ENCODE results near the gene PRKCE. TPM values are rescaled to one million over a fixed set of nuclear protein-coding genes. Genes with fewer than 3 reads are reported as not detected.

PRKCE gene
- total RNA-seq, 1 experiment from 2014 or later: 14.0 TPM

DNA sequence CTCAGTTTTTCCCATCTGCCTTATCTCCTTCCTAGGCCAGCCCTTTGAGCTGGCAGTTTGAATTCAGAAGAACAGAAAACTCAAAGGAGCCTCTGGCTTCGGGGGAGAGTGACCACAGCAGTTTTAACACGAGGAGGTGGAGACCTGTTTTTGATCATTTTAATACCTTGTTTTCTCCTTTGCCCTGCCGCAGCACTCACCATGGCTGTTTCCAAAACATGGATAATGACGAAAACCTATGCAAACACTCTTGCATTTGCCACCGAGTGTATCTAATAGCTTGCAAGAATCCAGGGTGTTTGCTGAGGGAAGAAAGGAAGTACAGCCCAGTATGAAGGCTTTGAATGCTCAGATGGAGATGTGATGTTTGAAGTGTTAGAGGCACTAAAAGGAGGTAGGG, 167.1 kb downstream of the PRKCE start:
- Histone ChIP-seq H3K9me3 (ENCODE audit: control insufficient read depth, insufficient read depth, low read depth, low read length) (no peaks in the 10 kb centered on the region), H3K27ac (ENCODE audit: low read length) (no peak overlapping the region), H3K36me3 (ENCODE audit: control insufficient read depth, insufficient read depth, low read length) (no peaks in the 10 kb centered on the region), H3K27me3 (ENCODE audit: control insufficient read depth, insufficient read depth, low read length) (no peaks in the 10 kb centered on the region), H3K4me3 (ENCODE audit: low read depth in 2 of 2, low read length in 2 of 2) (no peak overlapping the region), H3K4me1 (ENCODE audit: control insufficient read depth, insufficient read depth, low read length) (peaks cover 20% of the 10 kb centered on the region)
- TF ChIP-seq TCF7L2 (IDR thresholded peaks at IDR 0.05; ENCODE audit: low read depth, low read length) (no peak), SIN3A (IDR thresholded peaks at IDR 0.05; ENCODE audit: borderline replicate concordance, insufficient read depth, low read depth, low read length) (no peak), POLR2AphosphoS5 (IDR thresholded peaks at IDR 0.05; ENCODE audit: low read depth, low read length) (no peak)
- TF ChIP-seq, protein P1, sequence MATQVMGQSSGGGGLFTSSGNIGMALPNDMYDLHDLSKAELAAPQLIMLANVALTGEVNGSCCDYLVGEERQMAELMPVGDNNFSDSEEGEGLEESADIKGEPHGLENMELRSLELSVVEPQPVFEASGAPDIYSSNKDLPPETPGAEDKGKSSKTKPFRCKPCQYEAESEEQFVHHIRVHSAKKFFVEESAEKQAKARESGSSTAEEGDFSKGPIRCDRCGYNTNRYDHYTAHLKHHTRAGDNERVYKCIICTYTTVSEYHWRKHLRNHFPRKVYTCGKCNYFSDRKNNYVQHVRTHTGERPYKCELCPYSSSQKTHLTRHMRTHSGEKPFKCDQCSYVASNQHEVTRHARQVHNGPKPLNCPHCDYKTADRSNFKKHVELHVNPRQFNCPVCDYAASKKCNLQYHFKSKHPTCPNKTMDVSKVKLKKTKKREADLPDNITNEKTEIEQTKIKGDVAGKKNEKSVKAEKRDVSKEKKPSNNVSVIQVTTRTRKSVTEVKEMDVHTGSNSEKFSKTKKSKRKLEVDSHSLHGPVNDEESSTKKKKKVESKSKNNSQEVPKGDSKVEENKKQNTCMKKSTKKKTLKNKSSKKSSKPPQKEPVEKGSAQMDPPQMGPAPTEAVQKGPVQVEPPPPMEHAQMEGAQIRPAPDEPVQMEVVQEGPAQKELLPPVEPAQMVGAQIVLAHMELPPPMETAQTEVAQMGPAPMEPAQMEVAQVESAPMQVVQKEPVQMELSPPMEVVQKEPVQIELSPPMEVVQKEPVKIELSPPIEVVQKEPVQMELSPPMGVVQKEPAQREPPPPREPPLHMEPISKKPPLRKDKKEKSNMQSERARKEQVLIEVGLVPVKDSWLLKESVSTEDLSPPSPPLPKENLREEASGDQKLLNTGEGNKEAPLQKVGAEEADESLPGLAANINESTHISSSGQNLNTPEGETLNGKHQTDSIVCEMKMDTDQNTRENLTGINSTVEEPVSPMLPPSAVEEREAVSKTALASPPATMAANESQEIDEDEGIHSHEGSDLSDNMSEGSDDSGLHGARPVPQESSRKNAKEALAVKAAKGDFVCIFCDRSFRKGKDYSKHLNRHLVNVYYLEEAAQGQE (IDR thresholded peaks at IDR 0.05; ENCODE audit: insufficient read depth in 1 of 2, low read depth in 2 of 2, low read length in 1 of 2): no peak
- TF ChIP-seq, protein P2, sequence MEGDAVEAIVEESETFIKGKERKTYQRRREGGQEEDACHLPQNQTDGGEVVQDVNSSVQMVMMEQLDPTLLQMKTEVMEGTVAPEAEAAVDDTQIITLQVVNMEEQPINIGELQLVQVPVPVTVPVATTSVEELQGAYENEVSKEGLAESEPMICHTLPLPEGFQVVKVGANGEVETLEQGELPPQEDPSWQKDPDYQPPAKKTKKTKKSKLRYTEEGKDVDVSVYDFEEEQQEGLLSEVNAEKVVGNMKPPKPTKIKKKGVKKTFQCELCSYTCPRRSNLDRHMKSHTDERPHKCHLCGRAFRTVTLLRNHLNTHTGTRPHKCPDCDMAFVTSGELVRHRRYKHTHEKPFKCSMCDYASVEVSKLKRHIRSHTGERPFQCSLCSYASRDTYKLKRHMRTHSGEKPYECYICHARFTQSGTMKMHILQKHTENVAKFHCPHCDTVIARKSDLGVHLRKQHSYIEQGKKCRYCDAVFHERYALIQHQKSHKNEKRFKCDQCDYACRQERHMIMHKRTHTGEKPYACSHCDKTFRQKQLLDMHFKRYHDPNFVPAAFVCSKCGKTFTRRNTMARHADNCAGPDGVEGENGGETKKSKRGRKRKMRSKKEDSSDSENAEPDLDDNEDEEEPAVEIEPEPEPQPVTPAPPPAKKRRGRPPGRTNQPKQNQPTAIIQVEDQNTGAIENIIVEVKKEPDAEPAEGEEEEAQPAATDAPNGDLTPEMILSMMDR (IDR thresholded peaks at IDR 0.05): no peak
- in situ Hi-C loops (cut with HindIII; ENCODE audit: low pct_unique_long_range_greater_than_20kb, low sequenced_read_pairs) (no loop called here), intact Hi-C loops (cut with micrococcal nuclease; ENCODE audit: unreplicated experiment) (no loop called here)
- no TSS peak for BruUV-seq (replicated peaks)
- no peak for ATAC-seq
- ChIA-PET POLR2A (no interaction called here), CTCF (no interaction called here)
- no peak for DNase-seq (ENCODE audit: low read depth, low spot score)

DNA sequence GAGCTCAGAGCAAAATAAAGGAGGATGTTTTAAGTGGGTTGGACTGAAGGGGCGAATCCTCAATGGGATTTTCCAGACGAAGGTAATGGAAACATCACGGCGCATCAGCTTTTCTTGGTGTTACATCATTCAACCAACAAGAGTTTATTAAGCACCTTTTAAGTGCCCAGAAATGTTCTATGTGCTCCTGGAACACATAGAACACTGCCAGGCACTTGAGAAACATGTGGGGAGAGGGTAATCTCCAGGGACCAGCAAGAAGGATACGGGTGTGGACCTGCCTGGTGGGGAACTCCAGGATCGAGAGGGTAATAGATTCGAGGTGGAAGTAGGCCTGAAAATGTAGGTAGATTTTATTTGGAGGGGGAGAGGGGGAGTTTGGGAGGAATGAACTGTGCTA, 168.6 kb downstream of the PRKCE start:
- Histone ChIP-seq H3K4me3 (ENCODE audit: low read depth in 2 of 2, low read length in 2 of 2) (no peak overlapping the region), H3K27ac (ENCODE audit: low read length) (no peak overlapping the region), H3K36me3 (ENCODE audit: control insufficient read depth, insufficient read depth, low read length) (no peaks in the 10 kb centered on the region), H3K4me1 (ENCODE audit: control insufficient read depth, insufficient read depth, low read length) (peaks cover 20% of the 10 kb centered on the region), H3K9me3 (ENCODE audit: control insufficient read depth, insufficient read depth, low read depth, low read length) (no peaks in the 10 kb centered on the region), H3K27me3 (ENCODE audit: control insufficient read depth, insufficient read depth, low read length) (no peaks in the 10 kb centered on the region)
- no TSS peak for BruUV-seq (replicated peaks)
- in situ Hi-C loops (cut with HindIII; ENCODE audit: low pct_unique_long_range_greater_than_20kb, low sequenced_read_pairs): no loop called here
- TF ChIP-seq, protein P2 (IDR thresholded peaks at IDR 0.05): no peak
- TF ChIP-seq POLR2AphosphoS5 (IDR thresholded peaks at IDR 0.05; ENCODE audit: low read depth, low read length) (no peak), TCF7L2 (IDR thresholded peaks at IDR 0.05; ENCODE audit: low read depth, low read length) (no peak), SIN3A (IDR thresholded peaks at IDR 0.05; ENCODE audit: borderline replicate concordance, insufficient read depth, low read depth, low read length) (no peak)
- TF ChIP-seq, protein P1 (IDR thresholded peaks at IDR 0.05; ENCODE audit: insufficient read depth in 1 of 2, low read depth in 2 of 2, low read length in 1 of 2): no peak
- DNase-seq (ENCODE audit: low read depth, low spot score) (no peak), ATAC-seq (no peak)
- ChIA-PET POLR2A (no interaction called here), CTCF (no interaction called here)
- intact Hi-C loops (cut with micrococcal nuclease; ENCODE audit: unreplicated experiment): no loop called here
